Cardiac muscle cell (in vitro differentiated cells and primary cell): ENCODE data around the gene ASPG. TPM values are rescaled to one million over a fixed set of nuclear protein-coding genes. Genes with fewer than 3 reads are reported as not detected.

Source experiments
- DNase-seq, 2 donors: peaks; one replicate each; pipeline versions ENCODE4 v3.0.0 to v3.0.0-alpha.2; 2010 to 2017; ENCODE audit warnings: low read depth in 1 of 2, low spot score in 1 of 2
- H3K27ac ChIP-seq: fragments of 200-600 bp; sonication (generic); 2 replicates; pipeline ENCODE4 v1.5.1; 2016
- H3K27me3 ChIP-seq: fragments of 200-600 bp; sonication (generic); 2 replicates; pipeline ENCODE4 v1.6.0; 2016; ENCODE audit warnings: control low read depth
- H3K36me3 ChIP-seq: fragments of 200-600 bp; sonication (generic); 2 replicates; pipeline ENCODE4 v1.5.1; 2016; ENCODE audit warnings: control low read depth
- H3K4me1 ChIP-seq: fragments of 200-600 bp; sonication (generic); 2 replicates; pipeline ENCODE4 v1.8.1; 2017; ENCODE audit warnings: low read depth, mild to moderate bottlenecking, mixed run types
- H3K4me3 ChIP-seq: fragments of 200-600 bp; sonication (generic); 2 replicates; pipeline ENCODE4 v1.5.1; 2016; ENCODE audit warnings: mild to moderate bottlenecking
- H3K9me3 ChIP-seq: fragments of 200-600 bp; sonication (generic); 2 replicates; pipeline ENCODE4 v1.5.1; 2017; ENCODE audit warnings: low read depth, mild to moderate bottlenecking, control low read depth
- polyA plus RNA-seq: library from polyadenylated mRNA; unstranded; fragments of >200 nt; fragmentation: Nextera tagmentation; extraction: Ambion mirVana; gene quantifications from 2 replicates; pipeline ENCODE4 v1.2.1, GENCODE V29; 2016
- total RNA-seq: library from RNA; depleted of rRNA; stranded (reverse); fragments of >200 nt; gene quantifications from 2 replicates; pipeline ENCODE4 v1.2.3, GENCODE V29; 2016
- TF ChIP-seq, protein P1 (sequence below): IDR thresholded peaks from 2 replicates; pipeline ENCODE4 v1.5.1; 2012; ENCODE audit warnings: low read depth, mild to moderate bottlenecking, low read length

The ASPG gene
- total and polyA plus RNA-seq, 2 experiments from 2014 or later, result 3.4 to 7.3 TPM

GRCh38 chr14:104098272-104099095 is 13.0 kb downstream of the ASPG start:
- no peaks in the 10 kb centered on the region for H3K4me1 ChIP-seq
- H3K4me3 ChIP-seq, result no peak overlapping the region
- H3K27ac ChIP-seq, result no peak overlapping the region
- no peaks in the 10 kb centered on the region for H3K36me3 ChIP-seq
- no peaks in the 10 kb centered on the region for H3K9me3 ChIP-seq
- H3K27me3 ChIP-seq, result no peaks in the 10 kb centered on the region
- TF ChIP-seq, protein P1, sequence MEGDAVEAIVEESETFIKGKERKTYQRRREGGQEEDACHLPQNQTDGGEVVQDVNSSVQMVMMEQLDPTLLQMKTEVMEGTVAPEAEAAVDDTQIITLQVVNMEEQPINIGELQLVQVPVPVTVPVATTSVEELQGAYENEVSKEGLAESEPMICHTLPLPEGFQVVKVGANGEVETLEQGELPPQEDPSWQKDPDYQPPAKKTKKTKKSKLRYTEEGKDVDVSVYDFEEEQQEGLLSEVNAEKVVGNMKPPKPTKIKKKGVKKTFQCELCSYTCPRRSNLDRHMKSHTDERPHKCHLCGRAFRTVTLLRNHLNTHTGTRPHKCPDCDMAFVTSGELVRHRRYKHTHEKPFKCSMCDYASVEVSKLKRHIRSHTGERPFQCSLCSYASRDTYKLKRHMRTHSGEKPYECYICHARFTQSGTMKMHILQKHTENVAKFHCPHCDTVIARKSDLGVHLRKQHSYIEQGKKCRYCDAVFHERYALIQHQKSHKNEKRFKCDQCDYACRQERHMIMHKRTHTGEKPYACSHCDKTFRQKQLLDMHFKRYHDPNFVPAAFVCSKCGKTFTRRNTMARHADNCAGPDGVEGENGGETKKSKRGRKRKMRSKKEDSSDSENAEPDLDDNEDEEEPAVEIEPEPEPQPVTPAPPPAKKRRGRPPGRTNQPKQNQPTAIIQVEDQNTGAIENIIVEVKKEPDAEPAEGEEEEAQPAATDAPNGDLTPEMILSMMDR, result no peak
- DNase-seq, result no peak

DNA sequence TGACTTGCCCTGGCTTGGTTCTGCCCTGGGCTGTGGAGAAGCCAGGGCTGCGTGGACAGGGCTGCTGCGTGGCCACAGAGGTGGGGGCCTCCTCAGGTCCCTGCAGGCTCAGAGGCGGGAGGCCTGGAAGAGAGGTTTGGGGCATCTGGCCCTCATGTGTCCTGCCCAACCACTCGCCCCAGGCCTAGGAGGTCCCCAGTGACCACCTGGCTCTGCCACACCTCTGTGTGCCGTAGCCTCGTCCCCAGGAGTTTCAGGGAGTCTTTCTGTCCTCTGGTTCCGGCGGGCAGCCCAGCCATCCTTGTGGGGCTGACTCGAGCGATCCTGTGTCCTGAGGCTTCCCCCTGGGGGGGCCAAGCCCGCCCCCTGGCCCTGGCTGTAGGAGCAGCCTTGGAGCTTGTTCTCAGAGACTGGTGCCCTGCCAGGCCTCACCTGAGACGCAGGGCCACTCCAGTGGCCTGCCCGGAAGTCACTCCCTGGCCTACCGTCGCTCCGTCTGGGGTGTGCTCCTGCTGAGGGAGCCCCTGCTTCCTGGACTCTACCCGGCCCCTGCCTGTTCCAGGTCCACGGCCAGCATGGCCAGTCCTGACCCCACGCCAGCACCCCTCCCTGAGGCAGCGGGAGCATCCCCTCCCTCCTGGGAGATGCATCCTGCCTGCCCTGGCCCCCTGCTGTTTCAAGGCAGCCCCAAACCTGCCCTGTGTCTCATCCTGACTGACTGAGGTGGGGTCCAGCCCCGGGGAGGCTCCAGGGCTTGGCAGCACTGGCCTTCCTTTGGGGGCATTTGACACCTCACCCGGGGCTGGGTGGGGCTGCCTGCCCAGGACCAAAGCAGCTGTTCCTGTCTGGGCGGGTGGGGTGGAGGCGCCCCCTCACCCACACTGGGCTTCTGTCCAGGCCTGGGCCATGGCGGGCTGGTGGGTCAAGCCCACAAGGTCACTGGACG is 13.9 kb downstream of the ASPG start:
- Histone ChIP-seq H3K9me3 (no peaks in the 10 kb centered on the region), H3K36me3 (no peaks in the 10 kb centered on the region), H3K27ac (no peak overlapping the region), H3K4me1 (no peaks in the 10 kb centered on the region), H3K4me3 (no peak overlapping the region), H3K27me3 (no peaks in the 10 kb centered on the region)
- no peak for DNase-seq
- TF ChIP-seq, protein P1, result no peak

DNA sequence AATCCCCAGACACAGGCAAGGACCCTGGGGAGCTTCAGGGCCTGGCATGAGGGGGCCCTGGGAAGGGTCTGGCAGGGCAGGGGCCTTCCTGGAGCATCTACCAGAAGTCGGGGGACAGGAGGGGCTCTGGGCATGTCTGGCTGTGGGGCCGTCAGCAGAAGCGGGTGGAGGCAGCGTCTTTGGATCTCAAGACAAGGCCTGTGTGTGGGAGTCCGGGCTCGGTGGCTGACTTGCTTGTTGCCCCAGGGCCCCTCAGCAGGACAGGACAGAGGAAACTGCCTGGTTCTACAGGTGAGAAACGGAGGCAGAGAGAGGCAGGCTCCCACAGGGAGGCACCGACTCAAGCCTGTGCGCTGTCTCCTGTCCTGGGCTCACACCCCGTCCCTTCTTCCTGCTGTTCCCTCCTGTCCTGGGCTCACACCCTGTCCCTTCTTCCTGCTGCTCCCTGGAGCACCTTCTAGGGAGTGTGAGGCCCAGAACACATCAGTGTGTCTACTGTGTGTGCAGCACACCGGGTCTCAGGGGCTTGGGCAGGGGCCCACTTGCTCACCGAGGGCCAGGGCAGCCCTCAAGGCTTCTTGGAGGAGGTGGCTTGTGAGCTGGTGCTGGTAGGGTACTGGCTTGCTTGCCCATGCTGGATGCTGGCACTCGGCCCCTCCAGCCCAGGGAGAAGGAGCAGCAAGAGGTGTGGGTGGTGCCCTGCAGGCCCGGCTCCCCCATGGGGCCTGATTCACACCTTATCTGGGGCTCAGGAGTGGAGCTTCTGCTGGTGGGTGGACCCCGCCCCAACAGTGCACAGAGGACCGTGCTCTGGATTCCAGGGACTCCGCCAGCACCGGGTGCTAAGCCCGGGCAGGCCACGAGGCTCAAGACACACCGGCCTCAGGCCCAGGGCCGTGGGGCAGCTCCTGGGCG is 14.9 kb downstream of the ASPG start:
- H3K9me3 ChIP-seq, result no peaks in the 10 kb centered on the region
- H3K27me3 ChIP-seq, result no peaks in the 10 kb centered on the region
- TF ChIP-seq, protein P1, result no peak
- DNase-seq, result no peak
- H3K4me1 ChIP-seq, result no peaks in the 10 kb centered on the region
- H3K27ac ChIP-seq, result no peak overlapping the region
- no peak overlapping the region for H3K4me3 ChIP-seq
- H3K36me3 ChIP-seq, result no peaks in the 10 kb centered on the region

DNA sequence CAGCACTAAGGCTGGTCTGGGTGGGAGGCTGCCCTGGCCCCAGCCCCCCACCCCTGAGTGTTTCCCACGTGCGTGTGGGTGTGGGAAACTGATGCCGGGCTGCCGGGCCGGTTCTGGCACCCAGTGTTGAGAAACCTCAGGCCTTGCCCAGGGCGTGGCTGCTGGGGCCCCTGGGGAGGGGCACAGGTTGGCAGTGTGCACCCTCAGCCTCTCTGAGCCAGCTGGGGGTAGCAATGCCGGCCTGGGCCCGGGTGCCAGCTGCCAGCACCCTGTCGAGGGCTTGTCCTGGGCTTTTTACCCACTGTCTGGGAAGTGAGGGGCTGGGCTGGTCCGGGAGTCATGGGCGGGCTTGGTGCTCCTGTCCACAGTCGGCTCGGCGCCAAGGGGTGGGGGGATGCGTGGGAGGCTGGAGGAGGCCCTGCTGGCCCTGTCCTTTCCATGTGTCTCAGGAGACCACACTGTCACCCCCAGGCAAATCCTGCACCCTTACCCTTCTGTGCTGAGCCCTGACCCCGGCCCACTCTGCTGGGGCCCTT is 15.7 kb downstream of the ASPG start:
- no peak for DNase-seq
- Histone ChIP-seq H3K4me3 (no peak overlapping the region), H3K4me1 (no peaks in the 10 kb centered on the region), H3K27ac (no peak overlapping the region), H3K9me3 (no peaks in the 10 kb centered on the region), H3K36me3 (no peaks in the 10 kb centered on the region), H3K27me3 (no peaks in the 10 kb centered on the region)
- TF ChIP-seq, protein P1, result no peak
